Type B pancreatic cell (in vitro differentiated cells): ENCODE results near the gene ENO4. TPM values are rescaled to one million over a fixed set of nuclear protein-coding genes. Genes with fewer than 3 reads are reported as not detected.

Source experiments
- DNase-seq: peaks from one replicate; pipeline ENCODE4 v3.0.0; 2021; ENCODE audit warnings: mixed read lengths; ENCODE audit not compliant: unreplicated experiment; ENCODE audit errors: extremely low spot score
- H3K27ac Mint-ChIP-seq: 2 replicates; pipeline ENCODE4 v1.8.0; 2021; ENCODE audit warnings: mild to moderate bottlenecking, mixed read lengths
- H3K27me3 Mint-ChIP-seq: 2 replicates; pipeline ENCODE4 v1.8.0; 2021; ENCODE audit warnings: mixed read lengths
- H3K36me3 Mint-ChIP-seq: 2 replicates; pipeline ENCODE4 v1.8.0; 2021; ENCODE audit warnings: mixed read lengths
- H3K4me1 Mint-ChIP-seq: one replicate; pipeline ENCODE4 v1.8.0; 2021; ENCODE audit warnings: mixed read lengths; ENCODE audit not compliant: unreplicated experiment
- H3K4me3 Mint-ChIP-seq: 2 replicates; pipeline ENCODE4 v1.8.0; 2021; ENCODE audit warnings: mild to moderate bottlenecking, mixed read lengths
- H3K9me3 Mint-ChIP-seq: 2 replicates; pipeline ENCODE4 v1.8.0; 2021; ENCODE audit warnings: mixed read lengths
- total RNA-seq: library from RNA; stranded (reverse); gene quantifications from 2 replicates; pipeline ENCODE4 v1.2.1, GENCODE V29; 2021; ENCODE audit warnings: low replicate concordance
- TF ChIP-seq, protein P1 (sequence below): fragments of 200-600 bp; sonication (generic); conservative IDR thresholded peaks from 2 replicates; pipeline ENCODE4 v1.5.0; 2021; ENCODE audit warnings: antibody characterized with exemption, mild to moderate bottlenecking

The ENO4 gene
- total RNA-seq, 1 donor from 2014 or later: 4.4 TPM

DNA sequence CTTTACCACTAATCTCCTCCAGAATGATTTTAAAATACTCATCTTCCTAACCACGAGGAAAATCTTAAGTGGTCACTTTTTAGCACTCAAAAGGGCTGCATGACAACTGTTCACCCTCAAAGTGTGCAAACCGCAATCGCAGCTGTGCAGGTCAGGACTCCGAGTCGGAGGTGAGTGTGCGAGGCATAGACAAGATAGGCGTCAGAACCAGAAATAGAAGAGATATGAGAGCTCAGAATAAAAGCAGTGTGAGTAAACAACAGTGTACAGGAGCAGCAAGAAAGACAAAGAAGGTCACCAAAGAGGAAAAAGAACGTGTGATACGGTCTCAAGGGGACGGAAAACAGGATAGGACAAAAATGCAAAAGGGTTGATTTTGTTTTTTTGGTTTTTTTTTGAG, 17.5 kb upstream of the ENO4 start:
- no peak for DNase-seq
- Mint-ChIP-seq H3K36me3 (peaks cover 24% of the 10 kb centered on the region), H3K9me3 (no peaks in the 10 kb centered on the region), H3K27me3 (peaks cover 16% of the 10 kb centered on the region), H3K4me1 (peaks cover 7% of the 10 kb centered on the region), H3K27ac (no peak overlapping the region), H3K4me3 (no peak overlapping the region)
- TF ChIP-seq, protein P1, sequence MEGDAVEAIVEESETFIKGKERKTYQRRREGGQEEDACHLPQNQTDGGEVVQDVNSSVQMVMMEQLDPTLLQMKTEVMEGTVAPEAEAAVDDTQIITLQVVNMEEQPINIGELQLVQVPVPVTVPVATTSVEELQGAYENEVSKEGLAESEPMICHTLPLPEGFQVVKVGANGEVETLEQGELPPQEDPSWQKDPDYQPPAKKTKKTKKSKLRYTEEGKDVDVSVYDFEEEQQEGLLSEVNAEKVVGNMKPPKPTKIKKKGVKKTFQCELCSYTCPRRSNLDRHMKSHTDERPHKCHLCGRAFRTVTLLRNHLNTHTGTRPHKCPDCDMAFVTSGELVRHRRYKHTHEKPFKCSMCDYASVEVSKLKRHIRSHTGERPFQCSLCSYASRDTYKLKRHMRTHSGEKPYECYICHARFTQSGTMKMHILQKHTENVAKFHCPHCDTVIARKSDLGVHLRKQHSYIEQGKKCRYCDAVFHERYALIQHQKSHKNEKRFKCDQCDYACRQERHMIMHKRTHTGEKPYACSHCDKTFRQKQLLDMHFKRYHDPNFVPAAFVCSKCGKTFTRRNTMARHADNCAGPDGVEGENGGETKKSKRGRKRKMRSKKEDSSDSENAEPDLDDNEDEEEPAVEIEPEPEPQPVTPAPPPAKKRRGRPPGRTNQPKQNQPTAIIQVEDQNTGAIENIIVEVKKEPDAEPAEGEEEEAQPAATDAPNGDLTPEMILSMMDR: no peak

DNA sequence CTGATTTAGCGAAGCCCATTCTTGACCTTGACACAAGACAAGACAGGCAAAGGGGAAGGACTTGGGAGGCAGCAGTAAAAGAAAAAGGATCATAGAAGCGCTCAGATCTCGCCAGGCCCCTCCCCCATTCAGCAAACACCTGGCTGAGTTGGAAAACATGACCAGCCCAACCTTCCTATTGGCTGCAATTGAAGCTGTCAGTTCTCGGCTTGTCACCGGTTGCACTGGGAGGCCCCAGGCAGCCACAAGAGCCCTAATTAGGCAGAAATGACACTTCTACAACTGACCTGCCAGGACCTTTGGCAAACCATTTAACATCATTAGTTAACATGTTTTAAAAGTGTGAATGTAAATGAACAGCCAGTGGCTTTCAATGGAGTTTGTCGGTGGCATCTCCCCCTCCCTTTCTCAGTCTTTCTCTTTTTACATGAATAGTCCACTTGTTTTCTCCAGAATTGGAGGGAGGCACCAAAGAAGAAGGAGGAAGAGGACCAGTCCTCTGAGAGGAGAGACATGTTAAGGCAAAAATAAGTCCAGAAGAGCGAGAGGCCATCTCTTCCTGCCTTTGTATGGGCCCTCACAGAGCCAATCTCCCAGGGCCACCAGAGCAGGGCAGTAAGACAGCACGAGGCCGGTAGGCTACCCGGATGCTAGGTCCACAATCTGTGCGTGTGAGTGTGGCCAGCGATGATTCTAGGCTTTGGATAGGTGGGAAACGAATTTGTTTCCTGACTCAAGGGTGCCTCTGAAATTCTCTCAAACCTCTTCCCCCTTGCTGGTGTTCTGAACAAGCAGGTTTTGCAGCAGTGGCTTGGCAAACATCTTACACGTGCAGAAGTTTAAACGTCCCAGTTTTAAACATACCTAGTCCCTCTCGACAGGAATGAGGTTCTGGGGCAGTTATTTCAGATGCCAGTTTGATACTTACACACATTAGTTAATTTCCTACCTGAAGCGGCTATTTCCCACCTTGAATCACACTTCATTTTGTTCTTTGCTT, 15.0 kb upstream of the ENO4 start:
- DNase-seq: no peak
- Mint-ChIP-seq H3K27ac (no peak overlapping the region), H3K27me3 (peaks cover 26% of the 10 kb centered on the region), H3K9me3 (no peaks in the 10 kb centered on the region), H3K4me1 (peaks cover 11% of the 10 kb centered on the region), H3K36me3 (peaks cover 15% of the 10 kb centered on the region), H3K4me3 (no peak overlapping the region)
- TF ChIP-seq, protein P1: no peak

DNA sequence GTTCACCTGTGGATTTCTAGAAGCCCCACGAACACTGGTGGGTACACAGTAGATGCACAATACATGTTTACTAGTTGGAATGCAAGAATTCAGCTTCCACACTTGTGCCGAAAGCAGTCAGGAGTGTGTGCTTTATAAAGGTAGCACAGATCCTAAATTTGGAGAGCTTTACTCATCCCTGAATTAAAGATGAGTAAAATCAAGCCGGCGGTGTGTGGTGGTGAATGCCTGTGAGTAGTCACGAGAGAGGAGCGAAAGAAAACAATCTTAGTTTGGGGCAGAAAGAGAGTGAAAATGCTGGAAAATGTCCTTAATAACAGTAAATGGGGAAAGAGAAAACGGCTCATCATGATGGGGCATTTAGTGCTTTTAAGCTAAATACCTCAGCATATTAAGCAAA, 13.6 kb upstream of the ENO4 start:
- peaks cover 26% of the 10 kb centered on the region for H3K27me3 Mint-ChIP-seq
- TF ChIP-seq, protein P1: no peak
- no peaks in the 10 kb centered on the region for H3K9me3 Mint-ChIP-seq
- H3K4me3 Mint-ChIP-seq: no peak overlapping the region
- DNase-seq: no peak
- peaks cover 11% of the 10 kb centered on the region for H3K36me3 Mint-ChIP-seq
- no peak overlapping the region for H3K27ac Mint-ChIP-seq
- peaks cover 11% of the 10 kb centered on the region for H3K4me1 Mint-ChIP-seq

DNA sequence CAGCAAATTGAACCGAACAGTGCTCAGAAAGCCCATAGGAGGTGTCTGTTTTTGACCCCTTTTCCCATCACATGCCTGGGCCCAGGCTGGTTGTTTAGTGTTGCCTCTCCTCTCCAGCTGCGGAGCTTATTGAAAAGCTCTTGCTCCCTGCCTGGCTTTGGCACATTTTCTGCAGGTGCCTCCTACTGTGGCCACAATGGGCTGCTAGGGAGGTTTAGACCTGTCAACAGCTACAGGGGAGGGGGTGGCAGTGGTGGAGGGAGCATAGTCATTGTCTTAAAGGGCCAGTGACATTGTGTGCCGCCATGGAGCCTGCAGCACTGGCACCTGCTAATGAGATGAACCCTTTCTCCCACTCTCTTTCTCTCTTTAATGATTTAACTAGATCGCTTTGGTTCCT, 13.2 kb upstream of the ENO4 start:
- Mint-ChIP-seq H3K9me3 (no peaks in the 10 kb centered on the region), H3K36me3 (peaks cover 8% of the 10 kb centered on the region), H3K27me3 (peaks cover 26% of the 10 kb centered on the region), H3K27ac (no peak overlapping the region), H3K4me1 (peaks cover 11% of the 10 kb centered on the region), H3K4me3 (no peak overlapping the region)
- no peak for DNase-seq
- TF ChIP-seq, protein P1: no peak

DNA sequence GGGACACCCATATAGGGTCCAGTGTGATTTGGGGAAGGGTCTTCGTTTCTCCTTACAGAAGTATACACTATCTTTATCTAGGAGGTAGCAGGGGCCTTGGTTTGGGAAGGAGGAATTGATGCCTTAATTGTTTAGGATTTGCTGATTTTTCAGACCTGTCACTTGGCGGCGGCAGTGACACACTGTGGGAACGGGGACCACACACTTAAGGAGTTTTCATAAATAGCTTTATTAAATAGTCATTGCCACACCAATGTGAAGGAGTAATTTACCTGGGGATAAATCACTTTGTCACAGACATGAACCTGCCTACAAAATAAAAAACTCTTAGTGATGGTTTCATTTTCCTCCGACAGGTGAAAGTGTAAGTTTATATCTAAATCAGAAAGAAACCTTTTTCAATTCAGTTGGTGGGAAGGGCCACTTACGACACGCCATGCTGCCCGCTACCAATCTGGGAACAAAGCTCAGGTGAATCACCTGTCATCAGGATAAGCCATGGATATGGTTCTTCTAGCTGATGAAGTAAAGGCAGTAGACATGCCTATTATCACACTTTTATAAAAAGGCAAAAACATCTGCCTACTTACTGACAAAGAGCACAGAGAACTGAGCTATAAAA, 12.3 kb upstream of the ENO4 start:
- Mint-ChIP-seq H3K27ac (no peak overlapping the region), H3K9me3 (no peaks in the 10 kb centered on the region), H3K36me3 (peaks cover 7% of the 10 kb centered on the region), H3K4me3 (no peak overlapping the region), H3K4me1 (peaks cover 11% of the 10 kb centered on the region), H3K27me3 (peaks cover 26% of the 10 kb centered on the region)
- TF ChIP-seq, protein P1: no peak
- no peak for DNase-seq
